Transverse colon (tissue), 3 donors: ENCODE measurements around the gene KTI12.

Source experiments
- CTCF ChIP-seq, 5 experiments: fragments of 200-600 bp in 3 of 5; fragments of 450-650 bp in 2 of 5; sonication (generic) in 3 of 5; IDR thresholded peaks; 1 replicate in 2 of 5; 2 replicates in 3 of 5; pipeline ENCODE4 v1.5.1; 2016 to 2017; ENCODE audit warnings: antibody characterized with exemption in 5 of 5, inconsistent platforms in 3 of 5, mild to moderate bottlenecking in 2 of 5, moderate library complexity in 1 of 5
- POLR2A ChIP-seq: fragments of 450-650 bp; IDR thresholded peaks from one replicate; pipeline ENCODE4 v1.6.1; 2016; ENCODE audit warnings: antibody characterized with exemption, mild to moderate bottlenecking, moderate library complexity

- TF ChIP-seq CTCF (IDR thresholded peaks at IDR 0.05) (no peak), POLR2A (no peak)
These were observed 27.2 kb upstream of the KTI12 start for GRCh38 chr1:52060822-52061221.
